GM19395 (cell line): Measurements from ENCODE around the gene FCER1G.

Source experiments
- ATAC-seq: cut with Tn5 transposase; IDR thresholded peaks from one replicate; pipeline ENCODE4 v1.9.1; 2021; ENCODE audit warnings: mild to moderate bottlenecking, moderate library complexity; ENCODE audit not compliant: unreplicated experiment

Gene FCER1G

GRCh38 chr1:161261261-161262235 is 46.5 kb downstream of the FCER1G start:
- ATAC-seq, result no peak

GRCh38 chr1:161265305-161265704 is 50.2 kb downstream of the FCER1G start:
- no peak for ATAC-seq

GRCh38 chr1:161266202-161266601 is 51.1 kb downstream of the FCER1G start:
- ATAC-seq, result no peak

GRCh38 chr1:161266836-161267235 is 51.7 kb downstream of the FCER1G start:
- no peak for ATAC-seq

GRCh38 chr1:161267321-161267720 is 52.2 kb downstream of the FCER1G start:
- ATAC-seq, result no peak
